PFSK-1 (cell line): ENCODE results near the gene EEFSEC.

Source experiments
- POLR2AphosphoS5 ChIP-seq: IDR thresholded peaks from 2 replicates; pipeline ENCODE4 v1.6.1; 2012; ENCODE audit warnings: low read depth, mild to moderate bottlenecking, control low read depth, low read length, moderate library complexity
- REST ChIP-seq, 2 experiments: IDR thresholded peaks; 2 replicates each; pipeline versions ENCODE4 v1.6.1 to v1.8.0; 2011 to 2012; ENCODE audit warnings: low read depth in 2 of 2, low read length in 2 of 2, control low read depth in 1 of 2, inconsistent platforms in 1 of 2, mild to moderate bottlenecking in 1 of 2, moderate library complexity in 1 of 2; ENCODE audit not compliant: insufficient read depth in 1 of 2
- SIN3A ChIP-seq: IDR thresholded peaks from 2 replicates; pipeline ENCODE4 v1.6.1; 2012; ENCODE audit warnings: mild to moderate bottlenecking, low read length, moderate library complexity, borderline replicate concordance; ENCODE audit not compliant: insufficient read depth

GRCh38 chr3:128195369-128195768, 42.1 kb downstream of the EEFSEC start:
- TF ChIP-seq REST (IDR thresholded peaks at IDR 0.05; ENCODE audit: insufficient read depth in 1 of 2, low read depth in 2 of 2, low read length in 2 of 2) (no peak), SIN3A (no peak), POLR2AphosphoS5 (no peak)
